Progenitor cell of endocrine pancreas (in vitro differentiated cells): ENCODE results near the gene GFY. TPM values are rescaled to one million over a fixed set of nuclear protein-coding genes. Genes with fewer than 3 reads are reported as not detected.

Source experiments
- DNase-seq: peaks from one replicate; pipeline ENCODE4 v3.0.0; 2021; ENCODE audit warnings: low spot score; ENCODE audit not compliant: unreplicated experiment
- H3K27ac Mint-ChIP-seq: 2 replicates; pipeline ENCODE4 v1.8.0; 2021; ENCODE audit warnings: mild to moderate bottlenecking, moderate library complexity, mixed read lengths
- H3K27me3 Mint-ChIP-seq: 2 replicates; pipeline ENCODE4 v1.8.0; 2021; ENCODE audit warnings: mixed read lengths
- H3K36me3 Mint-ChIP-seq: 2 replicates; pipeline ENCODE4 v1.8.0; 2022; ENCODE audit warnings: mixed read lengths; ENCODE audit not compliant: insufficient read depth
- H3K4me1 Mint-ChIP-seq: 2 replicates; pipeline ENCODE4 v1.8.0; 2021; ENCODE audit warnings: low read depth, mixed read lengths
- H3K4me3 Mint-ChIP-seq: 2 replicates; pipeline ENCODE4 v1.8.0; 2021; ENCODE audit warnings: low read depth, mild to moderate bottlenecking, moderate library complexity, mixed read lengths
- H3K9me3 Mint-ChIP-seq: 2 replicates; pipeline ENCODE4 v1.8.0; 2021; ENCODE audit warnings: low read depth, mixed read lengths
- total RNA-seq: library from RNA; stranded (reverse); gene quantifications from 2 replicates; pipeline ENCODE4 v1.2.1, GENCODE V29; 2021
- TF ChIP-seq, protein P1 (sequence below): fragments of 200-600 bp; sonication (generic); IDR thresholded peaks from one replicate; pipeline ENCODE4 v1.5.0; 2021; ENCODE audit warnings: antibody characterized with exemption, mild to moderate bottlenecking; ENCODE audit not compliant: unreplicated experiment

GFY gene
- total RNA-seq, 1 donor from 2014 or later, result not detected

DNA sequence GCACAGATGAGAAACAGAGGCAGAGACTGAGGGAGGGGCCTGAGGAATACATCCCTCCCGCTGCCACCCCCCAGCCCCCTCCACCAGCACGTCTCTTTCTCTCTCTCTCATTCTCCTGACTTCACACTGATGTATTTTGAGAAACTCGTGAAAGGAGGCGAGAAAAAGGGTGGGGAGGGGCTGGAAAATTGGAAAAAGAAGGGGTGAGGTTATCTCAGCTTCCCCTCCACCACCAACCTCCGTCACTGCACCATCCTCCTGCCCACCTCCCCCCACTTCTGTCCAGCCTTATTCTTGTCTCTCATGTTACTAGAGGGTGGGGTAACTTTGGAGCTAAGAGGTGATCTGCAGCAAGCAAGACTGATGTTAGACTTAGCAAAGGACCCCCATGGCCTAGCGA is 14.6 kb downstream of the GFY start:
- Mint-ChIP-seq H3K9me3 (no peaks in the 10 kb centered on the region), H3K27ac (no peak overlapping the region), H3K4me3 (no peak overlapping the region), H3K4me1 (peaks cover 4% of the 10 kb centered on the region), H3K36me3 (no peaks in the 10 kb centered on the region), H3K27me3 (peaks cover 76% of the 10 kb centered on the region)
- TF ChIP-seq, protein P1, sequence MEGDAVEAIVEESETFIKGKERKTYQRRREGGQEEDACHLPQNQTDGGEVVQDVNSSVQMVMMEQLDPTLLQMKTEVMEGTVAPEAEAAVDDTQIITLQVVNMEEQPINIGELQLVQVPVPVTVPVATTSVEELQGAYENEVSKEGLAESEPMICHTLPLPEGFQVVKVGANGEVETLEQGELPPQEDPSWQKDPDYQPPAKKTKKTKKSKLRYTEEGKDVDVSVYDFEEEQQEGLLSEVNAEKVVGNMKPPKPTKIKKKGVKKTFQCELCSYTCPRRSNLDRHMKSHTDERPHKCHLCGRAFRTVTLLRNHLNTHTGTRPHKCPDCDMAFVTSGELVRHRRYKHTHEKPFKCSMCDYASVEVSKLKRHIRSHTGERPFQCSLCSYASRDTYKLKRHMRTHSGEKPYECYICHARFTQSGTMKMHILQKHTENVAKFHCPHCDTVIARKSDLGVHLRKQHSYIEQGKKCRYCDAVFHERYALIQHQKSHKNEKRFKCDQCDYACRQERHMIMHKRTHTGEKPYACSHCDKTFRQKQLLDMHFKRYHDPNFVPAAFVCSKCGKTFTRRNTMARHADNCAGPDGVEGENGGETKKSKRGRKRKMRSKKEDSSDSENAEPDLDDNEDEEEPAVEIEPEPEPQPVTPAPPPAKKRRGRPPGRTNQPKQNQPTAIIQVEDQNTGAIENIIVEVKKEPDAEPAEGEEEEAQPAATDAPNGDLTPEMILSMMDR, result no peak
- DNase-seq, result no peak

GRCh38 chr19:49440439-49441209 is 15.4 kb downstream of the GFY start:
- DNase-seq, result no peak
- peaks cover 68% of the 10 kb centered on the region for H3K27me3 Mint-ChIP-seq

DNA sequence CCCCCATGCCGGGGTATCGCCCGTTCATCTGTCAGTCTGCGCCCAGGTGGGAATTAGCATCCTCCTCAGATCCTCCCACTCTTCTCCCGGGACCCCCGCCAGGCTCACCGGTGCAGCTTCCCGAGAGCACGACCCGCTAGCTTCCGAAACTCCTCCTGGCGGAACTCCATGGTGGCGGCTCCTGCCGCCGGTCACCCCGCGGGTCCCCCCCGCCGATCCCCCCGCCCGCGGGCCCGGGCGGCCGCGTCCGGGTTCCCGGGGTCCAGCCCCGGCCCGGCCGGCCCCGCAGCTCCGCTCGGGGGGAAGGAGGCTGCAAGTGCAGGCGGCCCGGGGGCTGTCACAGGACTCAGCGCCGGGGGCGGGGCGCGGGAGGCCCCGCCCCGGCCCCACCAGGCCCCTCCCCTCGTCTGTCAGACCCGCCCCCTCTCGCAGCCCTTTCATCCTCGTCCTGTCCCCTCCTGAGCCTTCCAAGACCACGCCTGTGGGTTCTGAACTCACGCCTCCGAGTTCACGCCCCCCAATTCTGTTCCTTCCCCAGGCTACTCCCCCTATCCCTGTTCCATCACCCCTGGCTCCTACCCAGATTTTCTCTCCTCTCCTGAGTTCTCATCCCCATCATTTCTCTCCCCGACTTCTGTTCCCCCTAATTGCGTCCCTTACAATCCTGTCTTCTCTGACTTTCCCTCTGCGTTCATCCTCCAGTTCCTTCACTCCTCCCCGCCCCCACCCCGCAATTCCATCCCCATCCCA is 16.2 kb downstream of the GFY start, which contains the start of gene SLC17A7:
Gene SLC17A7, minus strand, starts transcription at position 318 of the 750 bp plus-strand sequence. Its CDS starts 148 bp downstream, at position 170.
- DNase-seq, result no peak
- TF ChIP-seq, protein P1, result no peak
- Mint-ChIP-seq H3K9me3 (no peaks in the 10 kb centered on the region), H3K27ac (no peak within 1 kb of the TSS), H3K27me3 (peaks cover 60% of the 10 kb centered on the region), H3K4me3 (peak within 1 kb of the TSS; percentile 75), H3K36me3 (peaks cover 2% of the 10 kb centered on the region), H3K4me1 (peaks cover 4% of the 10 kb centered on the region)

More at GRCh38 chr19:49440439-49441209, 15.4 kb downstream of the GFY start:
- peak overlapping the region; percentile 2 for H3K4me3 Mint-ChIP-seq
- H3K9me3 Mint-ChIP-seq, result no peaks in the 10 kb centered on the region
- H3K27ac Mint-ChIP-seq, result no peak overlapping the region
- peaks cover 4% of the 10 kb centered on the region for H3K4me1 Mint-ChIP-seq
- no peaks in the 10 kb centered on the region for H3K36me3 Mint-ChIP-seq
- TF ChIP-seq, protein P1, result no peak

- peaks cover 4% of the 10 kb centered on the region for H3K4me1 Mint-ChIP-seq
- H3K27ac Mint-ChIP-seq, result no peak overlapping the region
- H3K27me3 Mint-ChIP-seq, result peaks cover 55% of the 10 kb centered on the region
- peak overlapping the region; percentile 75 for H3K4me3 Mint-ChIP-seq
- no peaks in the 10 kb centered on the region for H3K9me3 Mint-ChIP-seq
- DNase-seq, result no peak
- H3K36me3 Mint-ChIP-seq, result peaks cover 2% of the 10 kb centered on the region
- TF ChIP-seq, protein P1, result no peak
These were observed 16.8 kb downstream of the GFY start for GRCh38 chr19:49441960-49442350.

- Mint-ChIP-seq H3K4me1 (peaks cover 4% of the 10 kb centered on the region), H3K27ac (no peak overlapping the region), H3K36me3 (peaks cover 2% of the 10 kb centered on the region), H3K27me3 (peaks cover 51% of the 10 kb centered on the region), H3K9me3 (no peaks in the 10 kb centered on the region), H3K4me3 (peak overlapping the region; percentile 75)
- TF ChIP-seq, protein P1, result no peak
- no peak for DNase-seq
These were observed 17.2 kb downstream of the GFY start for GRCh38 chr19:49442354-49442753.
